Stimulated activated CD4-positive, alpha-beta T cell treated with anti-CD3 and anti-CD28 coated beads, Interleukin-2, amount 100 ng/mL, for 24 hours (primary cell): ENCODE data around the gene OR4E2.
"Not testable (repeated sequence)": the region's sequence is repeated elsewhere in the genome, so short reads cannot be mapped to it uniquely, and the experiment has no call there.

ENCODE experiments used
- DNase-seq, 2 donors: peaks; one replicate each; pipeline ENCODE4 v3.0.0-alpha.2; 2020

Gene OR4E2

DNA sequence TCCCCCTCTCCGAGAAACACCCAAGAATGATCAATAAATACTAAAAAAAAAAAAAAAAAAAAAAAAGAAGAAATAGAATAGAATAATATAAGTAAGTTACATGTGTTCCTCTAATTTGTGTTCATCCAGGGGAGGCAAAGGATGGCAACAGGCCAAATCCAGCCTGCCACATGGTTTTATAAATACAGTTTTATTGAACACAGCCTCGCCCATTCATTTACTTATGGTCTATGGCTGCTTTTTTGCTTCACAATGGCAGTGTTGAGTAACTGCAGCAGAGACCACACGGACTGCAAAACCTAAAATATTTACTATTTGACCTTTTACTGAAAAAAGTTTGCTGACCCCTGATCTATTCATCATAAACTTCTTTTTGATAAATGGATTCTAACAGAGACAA, 44.9 kb downstream of the OR4E2 start:
- not testable (repeated sequence) for DNase-seq

GRCh38 chr14:21699551-21699950, 45.9 kb downstream of the OR4E2 start:
- DNase-seq, result no peak

GRCh38 chr14:21702316-21702715, 48.7 kb downstream of the OR4E2 start:
- DNase-seq, result no peak

DNA sequence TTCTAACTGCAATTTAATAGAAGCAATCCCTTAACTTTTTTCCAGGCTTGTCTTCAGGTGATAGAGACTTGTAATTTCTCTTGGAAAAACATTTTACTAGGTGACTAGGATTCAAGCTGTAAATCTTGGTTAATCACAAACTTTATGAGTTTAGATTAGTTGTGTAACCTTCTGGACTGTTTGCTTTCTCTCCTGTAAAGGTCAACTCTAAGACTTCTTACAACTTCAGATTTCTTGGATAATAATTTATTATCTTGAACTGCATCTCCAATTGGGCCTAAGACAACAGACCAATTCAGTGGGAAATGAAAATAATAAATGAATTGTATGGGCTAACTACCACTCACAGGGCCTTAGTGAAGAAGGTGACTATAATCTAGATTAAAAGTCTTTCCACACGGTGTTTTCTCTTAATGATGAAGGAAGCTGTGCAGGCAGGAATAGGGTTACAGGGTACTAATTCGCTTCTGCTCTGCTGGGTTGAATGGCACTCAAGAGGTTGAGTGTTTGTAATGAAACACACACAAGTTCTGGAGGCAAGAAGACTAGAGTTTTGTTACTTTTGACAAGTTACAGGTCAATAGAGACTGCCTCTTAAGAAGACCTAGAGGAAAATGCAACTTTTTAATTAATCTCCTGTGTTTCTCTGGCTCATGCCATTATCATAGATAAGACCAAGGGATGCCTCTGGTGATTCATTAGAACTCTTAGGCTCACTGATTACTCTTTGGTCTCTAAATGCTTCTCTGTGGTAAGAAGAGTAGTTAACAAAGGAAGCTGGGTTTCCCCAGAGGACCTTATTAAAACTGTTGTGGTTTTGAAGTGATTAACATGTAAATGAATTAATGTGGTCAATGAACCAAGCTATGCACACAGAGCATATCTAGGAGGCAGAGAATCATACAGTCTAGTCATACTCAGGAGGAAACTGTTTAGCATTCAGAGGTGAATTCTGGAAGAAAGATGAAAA, 50.0 kb downstream of the OR4E2 start:
- DNase-seq, result no peak

DNA sequence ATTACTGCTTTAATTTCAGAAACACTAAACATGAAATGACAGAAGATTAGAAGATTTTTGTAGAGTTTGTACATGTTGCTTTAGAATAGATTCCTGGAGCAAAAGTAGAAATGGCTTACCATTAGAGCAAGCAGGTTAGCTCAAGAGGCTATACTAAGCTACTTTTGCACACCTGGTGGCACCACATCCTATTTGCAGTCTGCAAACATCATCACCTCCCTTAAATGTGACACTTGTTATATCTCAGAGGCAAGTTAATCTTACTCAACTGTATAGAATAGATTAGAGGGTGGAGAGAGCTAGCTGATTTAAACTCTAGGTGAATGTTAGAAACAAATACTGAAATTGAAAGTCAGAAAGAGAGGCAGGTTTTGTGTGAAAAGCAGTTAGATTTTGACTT, 50.7 kb downstream of the OR4E2 start:
- DNase-seq, result no peak

- DNase-seq, result peak; percentile 12 to 30
Observed at GRCh38 chr14:21711360-21711961, 57.8 kb downstream of the OR4E2 start.

GRCh38 chr14:21712036-21712435, 58.4 kb downstream of the OR4E2 start:
- no peak for DNase-seq

- DNase-seq, result no peak
Observed at GRCh38 chr14:21714318-21714929, 60.8 kb downstream of the OR4E2 start.
